ENCODE data around the gene DDI1. TPM values are rescaled to one million over a fixed set of nuclear protein-coding genes. Genes with fewer than 3 reads are reported as not detected.

Gene DDI1
- total RNA-seq, 1 donor from 2014 or later = not detected

- no peak overlapping the region for H3K4me3 Mint-ChIP-seq (ENCODE audit: unreplicated experiment)
- no peak overlapping the region for H3K27ac Mint-ChIP-seq (ENCODE audit: unreplicated experiment)
- H3K27me3 Mint-ChIP-seq (ENCODE audit: low read depth) = peaks cover 13% of the 10 kb centered on the region
- no peaks in the 10 kb centered on the region for H3K9me3 Mint-ChIP-seq (ENCODE audit: low read depth)
- TF ChIP-seq CTCF (IDR thresholded peaks at IDR 0.05) = no peak
- no peak for DNase-seq (ENCODE audit: low spot score)
- H3K36me3 Mint-ChIP-seq (ENCODE audit: low read depth) = no peaks in the 10 kb centered on the region
- H3K4me1 Mint-ChIP-seq (ENCODE audit: low read depth) = no peaks in the 10 kb centered on the region
These were observed 21.5 kb downstream of the DDI1 start for GRCh38 chr11:104057908-104058307.

- Mint-ChIP-seq H3K4me3 (ENCODE audit: unreplicated experiment) (no peak overlapping the region), H3K27ac (ENCODE audit: unreplicated experiment) (no peak overlapping the region), H3K36me3 (ENCODE audit: low read depth) (no peaks in the 10 kb centered on the region), H3K4me1 (ENCODE audit: low read depth) (no peaks in the 10 kb centered on the region), H3K9me3 (ENCODE audit: low read depth) (no peaks in the 10 kb centered on the region), H3K27me3 (ENCODE audit: low read depth) (peaks cover 18% of the 10 kb centered on the region)
- no peak for DNase-seq (ENCODE audit: low spot score)
- no peak for TF ChIP-seq CTCF (IDR thresholded peaks at IDR 0.05)
These were observed 22.2 kb downstream of the DDI1 start for GRCh38 chr11:104058680-104059079.

- Mint-ChIP-seq H3K4me1 (ENCODE audit: low read depth) (no peaks in the 10 kb centered on the region), H3K27me3 (ENCODE audit: low read depth) (peaks cover 11% of the 10 kb centered on the region), H3K9me3 (ENCODE audit: low read depth) (no peaks in the 10 kb centered on the region), H3K36me3 (ENCODE audit: low read depth) (no peaks in the 10 kb centered on the region), H3K4me3 (ENCODE audit: unreplicated experiment) (no peak overlapping the region), H3K27ac (ENCODE audit: unreplicated experiment) (no peak overlapping the region)
- no peak for TF ChIP-seq CTCF (IDR thresholded peaks at IDR 0.05)
- no peak for DNase-seq (ENCODE audit: low spot score)
These were observed 23.8 kb downstream of the DDI1 start for GRCh38 chr11:104060004-104060794.

GRCh38 chr11:104060820-104061219, 24.4 kb downstream of the DDI1 start:
- Mint-ChIP-seq H3K9me3 (ENCODE audit: low read depth) (no peaks in the 10 kb centered on the region), H3K4me1 (ENCODE audit: low read depth) (no peaks in the 10 kb centered on the region), H3K36me3 (ENCODE audit: low read depth) (no peaks in the 10 kb centered on the region), H3K27ac (ENCODE audit: unreplicated experiment) (no peak overlapping the region), H3K4me3 (ENCODE audit: unreplicated experiment) (no peak overlapping the region), H3K27me3 (ENCODE audit: low read depth) (peaks cover 11% of the 10 kb centered on the region)
- TF ChIP-seq CTCF (IDR thresholded peaks at IDR 0.05) = no peak
- no peak for DNase-seq (ENCODE audit: low spot score)

- no peaks in the 10 kb centered on the region for H3K36me3 Mint-ChIP-seq (ENCODE audit: low read depth)
- no peak for TF ChIP-seq CTCF (IDR thresholded peaks at IDR 0.05)
- no peak for DNase-seq (ENCODE audit: low spot score)
- H3K4me1 Mint-ChIP-seq (ENCODE audit: low read depth) = no peaks in the 10 kb centered on the region
- no peaks in the 10 kb centered on the region for H3K9me3 Mint-ChIP-seq (ENCODE audit: low read depth)
- peaks cover 11% of the 10 kb centered on the region for H3K27me3 Mint-ChIP-seq (ENCODE audit: low read depth)
- no peak overlapping the region for H3K27ac Mint-ChIP-seq (ENCODE audit: unreplicated experiment)
- H3K4me3 Mint-ChIP-seq (ENCODE audit: unreplicated experiment) = no peak overlapping the region
These were observed 25.5 kb downstream of the DDI1 start for GRCh38 chr11:104061853-104062521.

Measured in chondrocyte (in vitro differentiated cells).